Loucy (cell line): ENCODE data around the gene NRG3.

Experiments used
- H2AFZ ChIP-seq: fragments of 200-600 bp; sonication (generic); 2 replicates; pipeline ENCODE4 v1.6.0; 2016; ENCODE audit warnings: antibody characterized with exemption, mild to moderate bottlenecking, low read length, moderate library complexity
- H3F3A ChIP-seq: fragments of 200-600 bp; 2 replicates; pipeline ENCODE4 v1.6.0; 2016; ENCODE audit warnings: antibody characterized with exemption, low read depth, mild to moderate bottlenecking
- H3K27me3 ChIP-seq: fragments of 200-600 bp; sonication (generic); 2 replicates; pipeline ENCODE4 v1.6.1; 2014; ENCODE audit warnings: low read length, mild to moderate bottlenecking; ENCODE audit not compliant: insufficient read depth, poor library complexity, severe bottlenecking
- H3K36me3 ChIP-seq: fragments of 200-600 bp; sonication (generic); 2 replicates; pipeline ENCODE4 v1.6.1; 2016; ENCODE audit warnings: low read length; ENCODE audit not compliant: insufficient read depth
- H3K4me1 ChIP-seq: fragments of 200-600 bp; sonication (generic); 2 replicates; pipeline ENCODE4 v1.5.1; 2014; ENCODE audit warnings: low read length, mild to moderate bottlenecking; ENCODE audit not compliant: insufficient read depth, poor library complexity, severe bottlenecking
- H3K4me2 ChIP-seq: fragments of 200-600 bp; sonication (generic); 2 replicates; pipeline ENCODE4 v1.6.0; 2014; ENCODE audit warnings: antibody characterized with exemption, low read length, low read depth, mild to moderate bottlenecking; ENCODE audit not compliant: poor library complexity, severe bottlenecking
- H3K4me3 ChIP-seq: fragments of 200-600 bp; sonication (generic); 2 replicates; pipeline ENCODE4 v1.5.1; 2014; ENCODE audit warnings: low read length, mild to moderate bottlenecking, mixed read lengths; ENCODE audit not compliant: poor library complexity, severe bottlenecking
- H3K79me2 ChIP-seq: fragments of 200-600 bp; sonication (generic); 2 replicates; pipeline ENCODE4 v1.6.1; 2014; ENCODE audit warnings: low read length; ENCODE audit not compliant: insufficient read depth
- H3K9ac ChIP-seq: fragments of 200-600 bp; sonication (generic); 2 replicates; pipeline ENCODE4 v1.6.0; 2014; ENCODE audit warnings: mild to moderate bottlenecking, low read depth, low read length, moderate library complexity; ENCODE audit not compliant: poor library complexity, severe bottlenecking
- H3K9me2 ChIP-seq: fragments of 200-600 bp; sonication (generic); replicated peaks from 2 replicates; pipeline ENCODE4 v1.6.1; 2016; ENCODE audit warnings: low read depth, low read length, mixed read lengths
- H3K9me3 ChIP-seq: fragments of 200-600 bp; sonication (generic); 2 replicates; pipeline ENCODE4 v1.6.1; 2014; ENCODE audit warnings: mild to moderate bottlenecking, antibody characterized with exemption, low read length, low read depth; ENCODE audit not compliant: insufficient read depth
- H4K20me1 ChIP-seq: fragments of 200-600 bp; sonication (generic); 2 replicates; pipeline ENCODE4 v1.6.0; 2014; ENCODE audit warnings: antibody characterized with exemption, low read length, mild to moderate bottlenecking; ENCODE audit not compliant: insufficient read depth, poor library complexity, severe bottlenecking
- EZH2phosphoT487 ChIP-seq: fragments of 200-600 bp; IDR thresholded peaks from 2 replicates; pipeline ENCODE4 v1.6.1; 2018; ENCODE audit warnings: antibody characterized with exemption, mild to moderate bottlenecking, moderate library complexity, borderline replicate concordance
- TF ChIP-seq, protein P1 (sequence below): fragments of 200-600 bp; sonication (generic); conservative IDR thresholded peaks from 2 replicates; pipeline ENCODE4 v1.5.1; 2014; ENCODE audit warnings: mild to moderate bottlenecking, antibody characterized with exemption, low read length

Gene NRG3

GRCh38 chr10:82813856-82814255, 938.9 kb downstream of the NRG3 start:
- no peak overlapping the region for H3K9ac ChIP-seq
- H3K9me3 ChIP-seq, result no peaks in the 10 kb centered on the region
- no peaks in the 10 kb centered on the region for H3K9me2 ChIP-seq
- H3K79me2 ChIP-seq, result no peaks in the 10 kb centered on the region
- no peaks in the 10 kb centered on the region for H3K36me3 ChIP-seq
- no peak overlapping the region for H3K4me2 ChIP-seq
- no peak overlapping the region for H2AFZ ChIP-seq
- no peaks in the 10 kb centered on the region for H4K20me1 ChIP-seq
- H3F3A ChIP-seq, result no peaks in the 10 kb centered on the region
- no peak overlapping the region for H3K4me3 ChIP-seq
- no peaks in the 10 kb centered on the region for H3K4me1 ChIP-seq
- TF ChIP-seq, protein P1, sequence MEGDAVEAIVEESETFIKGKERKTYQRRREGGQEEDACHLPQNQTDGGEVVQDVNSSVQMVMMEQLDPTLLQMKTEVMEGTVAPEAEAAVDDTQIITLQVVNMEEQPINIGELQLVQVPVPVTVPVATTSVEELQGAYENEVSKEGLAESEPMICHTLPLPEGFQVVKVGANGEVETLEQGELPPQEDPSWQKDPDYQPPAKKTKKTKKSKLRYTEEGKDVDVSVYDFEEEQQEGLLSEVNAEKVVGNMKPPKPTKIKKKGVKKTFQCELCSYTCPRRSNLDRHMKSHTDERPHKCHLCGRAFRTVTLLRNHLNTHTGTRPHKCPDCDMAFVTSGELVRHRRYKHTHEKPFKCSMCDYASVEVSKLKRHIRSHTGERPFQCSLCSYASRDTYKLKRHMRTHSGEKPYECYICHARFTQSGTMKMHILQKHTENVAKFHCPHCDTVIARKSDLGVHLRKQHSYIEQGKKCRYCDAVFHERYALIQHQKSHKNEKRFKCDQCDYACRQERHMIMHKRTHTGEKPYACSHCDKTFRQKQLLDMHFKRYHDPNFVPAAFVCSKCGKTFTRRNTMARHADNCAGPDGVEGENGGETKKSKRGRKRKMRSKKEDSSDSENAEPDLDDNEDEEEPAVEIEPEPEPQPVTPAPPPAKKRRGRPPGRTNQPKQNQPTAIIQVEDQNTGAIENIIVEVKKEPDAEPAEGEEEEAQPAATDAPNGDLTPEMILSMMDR, result no peak
- no peak for TF ChIP-seq EZH2phosphoT487
- no peaks in the 10 kb centered on the region for H3K27me3 ChIP-seq

DNA sequence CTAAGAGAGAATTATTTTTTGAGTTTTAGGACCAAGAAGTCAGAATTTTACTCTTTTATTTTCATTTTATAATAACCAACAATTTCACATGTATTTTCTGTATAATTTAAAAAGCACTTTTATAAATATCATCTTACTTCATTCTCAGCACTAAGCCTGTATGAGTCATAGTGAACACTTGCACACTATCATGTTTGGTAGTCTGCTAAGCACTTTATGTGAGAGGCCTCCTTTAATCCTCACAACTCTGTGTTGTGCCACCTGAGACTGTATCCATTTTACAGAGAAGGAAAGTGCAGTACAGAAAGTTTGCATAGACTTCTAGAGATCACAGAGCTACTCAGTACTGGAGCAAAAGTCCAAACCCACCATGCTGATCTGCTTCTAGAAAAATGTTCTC, 939.6 kb downstream of the NRG3 start:
- Histone ChIP-seq H3K79me2 (no peaks in the 10 kb centered on the region), H3K9me3 (no peaks in the 10 kb centered on the region), H2AFZ (no peak overlapping the region), H3F3A (no peaks in the 10 kb centered on the region), H3K9ac (no peak overlapping the region), H3K36me3 (no peaks in the 10 kb centered on the region), H3K4me3 (no peak overlapping the region), H3K9me2 (no peaks in the 10 kb centered on the region), H4K20me1 (no peaks in the 10 kb centered on the region), H3K4me2 (no peak overlapping the region), H3K4me1 (no peaks in the 10 kb centered on the region), H3K27me3 (no peaks in the 10 kb centered on the region)
- TF ChIP-seq, protein P1, result no peak
- no peak for TF ChIP-seq EZH2phosphoT487

- H3K27me3 ChIP-seq, result no peaks in the 10 kb centered on the region
- H4K20me1 ChIP-seq, result no peaks in the 10 kb centered on the region
- H3K36me3 ChIP-seq, result no peaks in the 10 kb centered on the region
- H2AFZ ChIP-seq, result no peak overlapping the region
- TF ChIP-seq, protein P1, result no peak
- TF ChIP-seq EZH2phosphoT487, result no peak
- no peaks in the 10 kb centered on the region for H3K9me2 ChIP-seq
- H3K9me3 ChIP-seq, result no peaks in the 10 kb centered on the region
- H3F3A ChIP-seq, result no peaks in the 10 kb centered on the region
- no peak overlapping the region for H3K9ac ChIP-seq
- no peaks in the 10 kb centered on the region for H3K79me2 ChIP-seq
- no peak overlapping the region for H3K4me3 ChIP-seq
- no peaks in the 10 kb centered on the region for H3K4me1 ChIP-seq
- H3K4me2 ChIP-seq, result no peak overlapping the region
Observed at GRCh38 chr10:82815680-82816079, 940.7 kb downstream of the NRG3 start.
